Small intestine (tissue), 7 donors: ENCODE results near the gene SPATA1. TPM values are rescaled to one million over a fixed set of nuclear protein-coding genes. Genes with fewer than 3 reads are reported as not detected.
A peak's percentile ranks its signal among the peaks of the same experiment; 100 is the strongest.

Experiments used
- DNase-seq, 2 donors: peaks; one replicate each; pipeline versions ENCODE4 v3.0.0 to v3.0.0-alpha.2; 2013
- FAIRE-seq: peaks from 2 replicates; lab custom pipeline; 2012; peaks lifted over from hg19 to GRCh38; lab: Jason Lieb, UNC
- H3K27ac ChIP-seq, 3 donors: one replicate each; pipeline ENCODE4 v1.5.1; 2013; ENCODE audit warnings: low read length in 2 of 3, mild to moderate bottlenecking in 2 of 3, control low read depth in 1 of 3, inconsistent platforms in 1 of 3, low read depth in 1 of 3, moderate library complexity in 1 of 3
- H3K27me3 ChIP-seq, 3 donors: one replicate each; pipeline ENCODE4 v1.6.1; 2013; ENCODE audit warnings: low read length in 3 of 3, inconsistent platforms in 1 of 3; ENCODE audit not compliant: control insufficient read depth in 3 of 3, insufficient read depth in 3 of 3
- H3K36me3 ChIP-seq, 3 donors: one replicate each; pipeline ENCODE4 v1.6.1; 2013; ENCODE audit warnings: low read length in 3 of 3, inconsistent platforms in 1 of 3, low read depth in 1 of 3, mild to moderate bottlenecking in 1 of 3, moderate library complexity in 1 of 3; ENCODE audit not compliant: control insufficient read depth in 3 of 3, insufficient read depth in 2 of 3
- H3K4me1 ChIP-seq, 3 donors: one replicate each; pipeline ENCODE4 v1.6.1; 2013; ENCODE audit warnings: low read length in 2 of 3, inconsistent platforms in 1 of 3, low read depth in 1 of 3, mild to moderate bottlenecking in 1 of 3, moderate library complexity in 1 of 3; ENCODE audit not compliant: control insufficient read depth in 3 of 3, insufficient read depth in 2 of 3
- H3K4me3 ChIP-seq, 3 donors: one replicate each; pipeline ENCODE4 v1.5.1; 2013; ENCODE audit warnings: low read length in 3 of 3, control low read depth in 1 of 3, inconsistent platforms in 1 of 3, low read depth in 1 of 3, mild to moderate bottlenecking in 1 of 3, moderate library complexity in 1 of 3
- H3K9me3 ChIP-seq, 2 donors: one replicate each; pipeline ENCODE4 v1.6.1; 2013; ENCODE audit warnings: low read depth in 1 of 2, low read length in 1 of 2; ENCODE audit not compliant: control insufficient read depth in 2 of 2, insufficient read depth in 1 of 2
- WGBS, 3 donors: extraction: QIAGEN DNeasy Blood & Tissue Kit; methylation state at CpG; one replicate each; pipeline ENCODE4 v1.1.7; 2013; 5-methylcytosine and 5-hydroxymethylcytosine counted together
- polyA plus RNA-seq, 4 donors: library from polyadenylated mRNA; stranded (reverse) in 3 of 4; unstranded in 1 of 4; fragments of 200-250 nt in 3 of 4; fragments of 120-200 nt in 1 of 4; gene quantifications; one replicate each; pipeline versions ENCODE4 v1.2.1 to v1.2.3, GENCODE V29; 2013
- donor health status: healthy with polysubstance abuse.
- donor health status: control.
- donor health status: control.
- donor health status: Bipolar disorder and iron deficiency.
- donor health status: healthy.

The SPATA1 gene
- polyA plus RNA-seq, 4 donors, result 0.79 to 2.7 TPM; not detected in 2

DNA sequence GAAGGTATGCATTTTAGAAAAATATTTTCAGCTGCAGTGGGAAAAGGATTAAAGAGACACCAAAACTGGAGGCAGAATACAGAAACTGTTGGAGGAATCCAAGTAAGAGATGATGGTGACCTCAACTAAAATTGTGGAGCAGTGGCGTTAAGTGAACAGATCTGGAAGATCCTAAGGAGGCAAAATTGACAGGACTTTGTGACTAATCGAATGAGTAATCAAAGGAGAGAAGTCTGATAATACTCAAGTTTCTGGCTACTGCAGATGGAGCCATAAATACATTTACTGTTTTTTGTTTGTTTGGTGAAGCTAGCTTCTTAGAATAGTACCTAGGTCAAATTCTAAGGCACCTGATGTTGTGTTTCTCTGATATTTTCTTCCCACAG, 65.0 kb downstream of the SPATA1 start:
- DNase-seq, result no peak
- no peak overlapping the region for H3K27ac ChIP-seq
- no peak for FAIRE-seq
- peaks cover 3 to 5% (median 4%) of the 10 kb centered on the region in 3 donors for H3K4me1 ChIP-seq
- H3K27me3 ChIP-seq, result no peaks in the 10 kb centered on the region
- no peaks in the 10 kb centered on the region for H3K9me3 ChIP-seq
- H3K36me3 ChIP-seq, result peaks cover 0 to 9% (median 3%) of the 10 kb centered on the region in 3 donors
- 72 to 87% (median 82%) methylated on average over 2 of the region's 2 CpGs for WGBS, 3 donors
- H3K4me3 ChIP-seq, result no peak overlapping the region

DNA sequence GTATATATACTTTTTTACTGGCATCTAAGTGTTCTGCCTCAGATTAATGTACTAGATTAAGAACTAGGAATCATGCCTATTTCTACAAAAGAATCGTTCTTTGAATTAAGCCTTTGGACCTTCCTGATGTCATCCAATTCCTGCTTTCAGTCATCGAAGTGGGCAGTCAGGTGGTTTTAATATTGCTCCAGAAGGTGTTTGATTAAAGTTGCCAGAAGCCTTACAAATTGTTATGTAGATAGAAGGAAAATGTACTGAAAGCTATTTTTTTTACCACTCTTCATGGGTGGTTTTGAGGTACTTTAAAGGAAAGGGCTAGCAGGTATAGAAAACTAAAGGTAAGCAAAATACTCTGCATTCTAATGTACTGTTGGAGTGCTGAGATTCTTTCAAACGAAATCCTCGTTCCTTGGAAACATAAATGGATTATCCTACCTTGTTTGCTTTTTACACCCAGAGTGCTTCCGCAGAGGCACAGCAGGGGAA, 67.3 kb downstream of the SPATA1 start:
- H3K9me3 ChIP-seq, result no peaks in the 10 kb centered on the region
- peaks cover 0 to 4% (median 3%) of the 10 kb centered on the region in 3 donors for H3K36me3 ChIP-seq
- H3K4me1 ChIP-seq, result peaks cover 3 to 5% (median 4%) of the 10 kb centered on the region in 3 donors
- FAIRE-seq (no peak), DNase-seq (peak; percentile 51 to 67)
- no peaks in the 10 kb centered on the region for H3K27me3 ChIP-seq
- peak overlapping the region; percentile 97 to 100 (median 98) for H3K27ac ChIP-seq
- H3K4me3 ChIP-seq, result peak overlapping the region; percentile 67 to 79 (median 75)
- 1 to 6% (median 1%) methylated on average over 5 of the region's 5 CpGs for WGBS, 3 donors

DNA sequence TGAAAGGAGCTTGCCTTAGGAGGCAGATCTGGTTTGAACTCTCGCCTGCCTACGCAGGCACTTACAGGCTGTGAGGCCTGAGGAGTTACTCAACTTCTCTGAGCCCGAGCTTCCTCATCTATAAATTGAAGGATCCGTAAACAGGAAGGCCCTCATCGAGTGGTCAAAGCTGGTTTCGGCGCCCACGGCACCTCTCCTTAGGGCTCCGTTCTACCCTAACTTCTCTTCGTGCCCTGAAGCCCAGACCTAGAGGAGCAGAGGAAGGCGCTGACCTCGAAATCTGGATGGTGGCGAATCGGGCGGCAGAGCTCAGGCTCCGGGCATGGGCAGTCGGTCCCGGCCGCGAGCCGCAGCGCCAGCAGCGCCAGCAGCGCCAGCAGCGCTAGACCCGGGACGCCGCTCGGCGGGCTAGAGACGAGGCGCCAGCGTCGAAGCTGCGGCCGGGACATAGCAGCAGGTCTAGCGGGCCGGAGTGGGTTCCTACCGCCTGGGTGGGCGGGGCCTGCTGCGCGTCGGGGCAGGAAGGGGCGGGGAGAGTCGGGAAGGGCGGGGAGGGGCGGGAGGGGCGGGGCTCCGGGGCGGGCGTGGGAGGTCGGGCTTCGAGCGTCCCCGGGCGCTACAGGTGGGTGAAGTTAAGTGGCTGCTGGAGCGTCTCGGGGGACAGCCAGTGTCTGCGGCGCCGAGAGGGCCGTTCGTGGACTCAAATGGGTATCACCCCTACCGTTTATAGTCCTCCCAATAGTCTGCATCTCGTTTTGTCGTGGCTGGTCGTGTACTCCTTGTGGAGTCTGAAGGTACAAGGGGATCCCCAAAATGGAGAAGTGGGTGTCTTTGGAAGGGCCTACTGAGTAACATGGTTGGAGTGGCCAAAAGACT, 68.0 kb downstream of the SPATA1 start, which contains the start of gene CTBS:
Gene CTBS (minus strand): TSS at position 474 of the 876 bp plus-strand sequence. CDS start 25 bp downstream, at position 449.
- Histone ChIP-seq H3K27ac (peak within 1 kb of the TSS; percentile 97 to 100 (median 98)), H3K4me1 (peaks cover 3 to 5% (median 4%) of the 10 kb centered on the region in 3 donors), H3K27me3 (no peaks in the 10 kb centered on the region), H3K36me3 (peaks cover 0 to 3% (median 2%) of the 10 kb centered on the region in 3 donors), H3K9me3 (no peaks in the 10 kb centered on the region), H3K4me3 (peak within 1 kb of the TSS; percentile 67 to 79 (median 75))
- 0 to 1% (median 1%) methylated on average over 56 to 67 of the region's 67 CpGs for WGBS, 3 donors
- FAIRE-seq (no peak), DNase-seq (peak; percentile 88 to 92)

DNA sequence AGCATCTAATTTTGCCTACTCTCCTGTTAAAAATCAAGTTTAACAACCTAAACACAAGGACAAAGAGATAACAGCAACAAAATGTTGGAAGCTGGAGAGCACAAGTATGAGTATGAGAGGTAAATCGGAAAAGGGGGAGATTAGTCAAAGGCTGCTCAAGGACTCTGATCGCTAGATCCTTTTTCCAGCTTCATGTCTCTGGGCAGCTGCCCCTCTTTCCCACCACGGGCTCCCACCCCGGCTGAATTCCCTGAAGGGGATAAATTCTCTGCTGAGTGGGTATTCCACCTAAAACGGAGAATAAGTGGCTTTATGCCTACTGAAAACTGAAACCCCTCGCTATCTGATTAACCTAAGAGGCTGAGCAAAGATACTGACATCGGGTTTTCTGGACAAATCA, 68.8 kb downstream of the SPATA1 start:
- H3K4me3 ChIP-seq, result peak overlapping the region in 2 of 3 donors; percentile 67 to 75
- H3K27me3 ChIP-seq, result no peaks in the 10 kb centered on the region
- WGBS, 3 donors, result 76 to 84% (median 83%) methylated on average over 7 of the region's 7 CpGs
- H3K27ac ChIP-seq, result no peak overlapping the region
- peaks cover 0 to 2% (median 0%) of the 10 kb centered on the region in 3 donors for H3K36me3 ChIP-seq
- peaks cover 3 to 5% (median 4%) of the 10 kb centered on the region in 3 donors for H3K4me1 ChIP-seq
- DNase-seq (no peak), FAIRE-seq (no peak)
- no peaks in the 10 kb centered on the region for H3K9me3 ChIP-seq

DNA sequence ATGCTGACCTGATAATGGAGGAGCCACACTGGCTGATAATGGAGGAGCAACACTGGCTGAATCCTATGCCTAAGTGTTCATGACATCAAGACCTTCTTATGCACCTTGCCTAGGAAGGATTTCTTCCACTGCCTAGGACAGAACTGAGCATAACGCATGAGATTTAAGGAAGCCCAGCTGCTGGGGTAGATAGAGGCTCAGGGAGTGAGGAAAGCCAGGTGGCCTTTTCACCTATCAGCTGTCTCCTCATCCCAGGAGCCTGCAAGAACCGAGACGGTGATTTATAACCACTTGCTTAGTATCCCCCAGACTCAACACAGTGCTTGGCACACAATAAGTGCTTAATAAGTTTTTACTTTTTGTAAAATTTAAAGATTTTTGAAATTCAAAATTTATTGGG, 75.5 kb downstream of the SPATA1 start:
- no peak overlapping the region for H3K27ac ChIP-seq
- H3K27me3 ChIP-seq, result no peaks in the 10 kb centered on the region
- no peak overlapping the region for H3K4me3 ChIP-seq
- no peak for DNase-seq
- WGBS, 3 donors, result 90 to 93% (median 93%) methylated on average over 3 of the region's 3 CpGs
- FAIRE-seq, result no peak
- H3K9me3 ChIP-seq, result peaks cover 0 to 9% of the 10 kb centered on the region in 2 donors
- H3K36me3 ChIP-seq, result no peaks in the 10 kb centered on the region
- peaks cover 0 to 4% (median 0%) of the 10 kb centered on the region in 3 donors for H3K4me1 ChIP-seq

- peak overlapping the region in 1 of 3 donors; percentile 35 for H3K27ac ChIP-seq
- H3K27me3 ChIP-seq, result no peaks in the 10 kb centered on the region
- H3K4me3 ChIP-seq, result no peak overlapping the region
- DNase-seq, result peak; percentile 31 to 56
- peaks cover 0 to 9% of the 10 kb centered on the region in 2 donors for H3K9me3 ChIP-seq
- H3K36me3 ChIP-seq, result no peaks in the 10 kb centered on the region
- peaks cover 0 to 4% (median 0%) of the 10 kb centered on the region in 3 donors for H3K4me1 ChIP-seq
- WGBS, 3 donors, result 74 to 79% (median 74%) methylated on average over 7 of the region's 7 CpGs
- FAIRE-seq, result no peak
Measured at GRCh38 chr1:84582802-84583587, 76.8 kb downstream of the SPATA1 start.

DNA sequence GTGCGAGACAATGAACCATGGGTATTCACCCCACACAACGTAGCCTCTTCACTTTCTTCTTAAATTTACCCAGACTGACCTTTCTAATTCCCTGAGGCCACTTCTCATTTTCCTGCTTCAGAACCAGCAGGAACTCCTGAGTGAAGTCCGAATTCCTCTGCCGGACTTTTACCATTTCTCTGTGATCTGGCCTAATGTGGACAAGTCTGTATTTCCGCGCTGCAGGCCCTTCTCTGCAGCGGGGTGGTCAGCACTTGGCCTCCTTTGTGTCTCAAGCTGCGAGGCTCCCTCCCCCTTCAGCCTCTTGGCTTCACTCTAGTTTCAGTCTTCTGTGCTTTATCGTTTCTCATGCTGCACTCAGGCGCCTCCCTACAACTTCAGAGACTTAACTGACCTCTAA, 77.5 kb downstream of the SPATA1 start:
- H3K4me1 ChIP-seq, result peaks cover 0 to 4% (median 0%) of the 10 kb centered on the region in 3 donors
- H3K27ac ChIP-seq, result peak overlapping the region in 2 of 3 donors; percentile 11 to 35
- H3K4me3 ChIP-seq, result no peak overlapping the region
- H3K27me3 ChIP-seq, result no peaks in the 10 kb centered on the region
- 83 to 95% (median 85%) methylated on average over 10 of the region's 10 CpGs for WGBS, 3 donors
- H3K36me3 ChIP-seq, result no peaks in the 10 kb centered on the region
- FAIRE-seq (no peak), DNase-seq (no peak)
- peaks cover 0 to 9% of the 10 kb centered on the region in 2 donors for H3K9me3 ChIP-seq

DNA sequence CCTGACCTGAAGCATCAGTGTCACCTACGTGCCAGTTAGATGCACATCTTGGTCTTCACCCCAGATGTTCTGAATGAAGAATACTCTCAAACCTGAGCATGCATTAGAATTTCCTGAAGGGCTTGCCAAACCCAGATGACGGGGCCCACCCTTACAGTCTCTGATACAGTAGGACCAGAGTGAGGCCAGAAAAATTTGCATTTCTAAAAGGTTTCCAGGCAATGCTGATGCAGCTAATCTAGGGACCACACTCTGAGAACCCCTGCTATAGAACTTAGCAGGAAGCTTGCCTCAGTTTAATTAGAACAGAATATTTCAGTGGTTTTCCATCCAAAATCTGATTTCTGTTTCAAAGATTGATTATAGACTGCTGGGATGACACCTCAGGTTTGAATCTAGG, 77.9 kb downstream of the SPATA1 start:
- FAIRE-seq, result no peak
- DNase-seq, result no peak
- Histone ChIP-seq H3K4me1 (peaks cover 0 to 4% (median 0%) of the 10 kb centered on the region in 3 donors), H3K36me3 (no peaks in the 10 kb centered on the region), H3K9me3 (peaks cover 0 to 9% of the 10 kb centered on the region in 2 donors), H3K27me3 (no peaks in the 10 kb centered on the region), H3K27ac (no peak overlapping the region), H3K4me3 (no peak overlapping the region)
- WGBS, 3 donors, result 84 to 97% (median 86%) methylated on average over 2 of the region's 2 CpGs
